GM12878 (cell line): ENCODE results near the gene CXCL13. TPM values are rescaled to one million over a fixed set of nuclear protein-coding genes. Genes with fewer than 3 reads are reported as not detected.

Source experiments
- ATAC-seq: fragments of 200-7000 bp; cut with Tn5 transposase; 3 replicates; pipeline ENCODE4 v1.9.1; 2020; ENCODE audit warnings: mild to moderate bottlenecking, moderate library complexity
- BruUV-seq: library from RNA; stranded (reverse); fragments of 400-500 nt; replicated peaks from 2 replicates; lab custom pipeline; 2021; lab: Mats Ljungman, UMichigan
- CTCF ChIA-PET: fragments of 300-600 bp; sonication (Branson Sonifier 250); formaldehyde crosslinking; extraction: SDS; loops from one replicate; lab custom pipeline; 2021; ENCODE audit warnings: inconsistent platforms; lab: Yijun Ruan, JAX
- POLR2A ChIA-PET: fragments of 350-600 bp; formaldehyde crosslinking; extraction: SDS; loops from one replicate; lab custom pipeline; 2021; ENCODE audit warnings: inconsistent platforms; lab: Charles Lee
- RAD21 ChIA-PET: fragments of 300-600 bp; sonication (Branson Sonifier 250); formaldehyde crosslinking; loops from one replicate; lab custom pipeline; 2023; ENCODE audit warnings: antibody characterized with exemption; ENCODE audit not compliant: unreplicated experiment; lab: Charles Lee
- SMC1A ChIA-PET: fragments of 300-600 bp; sonication (Branson Sonifier 250); formaldehyde crosslinking; loops from one replicate; lab custom pipeline; 2023; ENCODE audit not compliant: unreplicated experiment, uncharacterized antibody; lab: Charles Lee
- DNase-seq: peaks from one replicate; pipeline ENCODE4 v3.0.0-alpha.2; 2011; ENCODE audit warnings: low read depth, low spot score
- FAIRE-seq: peaks from 3 replicates; lab custom pipeline; 2011; peaks lifted over from hg19 to GRCh38; lab: Jason Lieb, UNC
- H2AFZ ChIP-seq: 2 replicates; pipeline ENCODE4 v1.6.0; 2011; ENCODE audit warnings: low read depth, low read length, control low read depth; ENCODE audit not compliant: control insufficient read depth
- H3K27ac ChIP-seq: 2 replicates; pipeline ENCODE4 v1.5.1; 2011; ENCODE audit warnings: control low read depth; ENCODE audit not compliant: control insufficient read depth, insufficient read depth
- H3K27me3 ChIP-seq, 2 experiments: replicated peaks in 1 of 2; 2 replicates each; pipeline versions ENCODE4 v1.6.0 to v1.6.1; 2011; ENCODE audit warnings: low read length in 1 of 2; ENCODE audit not compliant: control insufficient read depth in 2 of 2, insufficient read depth in 2 of 2
- H3K36me3 ChIP-seq, 2 experiments: 2 replicates each; pipeline ENCODE4 v1.5.1; 2011; ENCODE audit warnings: low read length in 1 of 2; ENCODE audit not compliant: control insufficient read depth in 2 of 2, insufficient read depth in 2 of 2
- H3K4me1 ChIP-seq: 2 replicates; pipeline ENCODE4 v1.6.1; 2011; ENCODE audit warnings: mild to moderate bottlenecking, low read length, moderate library complexity, mixed read lengths; ENCODE audit not compliant: control insufficient read depth, insufficient read depth
- H3K4me2 ChIP-seq: 2 replicates; pipeline ENCODE4 v1.6.0; 2011; ENCODE audit warnings: control low read depth; ENCODE audit not compliant: control insufficient read depth, insufficient read depth
- H3K4me3 ChIP-seq: fragments of 200-600 bp; sonication (generic); 2 replicates; pipeline ENCODE4 v1.5.1; 2016
- H3K79me2 ChIP-seq: 2 replicates; pipeline ENCODE4 v1.6.0; 2011; ENCODE audit warnings: low read length; ENCODE audit not compliant: control insufficient read depth, insufficient read depth
- H3K9ac ChIP-seq: 2 replicates; pipeline ENCODE4 v1.8.0; 2011; ENCODE audit warnings: low read length, control low read depth, mixed read lengths; ENCODE audit not compliant: control insufficient read depth, insufficient read depth
- H3K9me3 ChIP-seq: replicated peaks from 3 replicates; pipeline ENCODE4 v1.5.1; 2011; ENCODE audit warnings: mild to moderate bottlenecking, low read length; ENCODE audit not compliant: control insufficient read depth, insufficient read depth
- H4K20me1 ChIP-seq: 2 replicates; pipeline ENCODE4 v1.6.0; 2011; ENCODE audit not compliant: control insufficient read depth, insufficient read depth
- ATF7 ChIP-seq: fragments of 450-650 bp; IDR thresholded peaks from 2 replicates; pipeline ENCODE4 v1.6.1; 2016; ENCODE audit warnings: low read depth, mild to moderate bottlenecking
- DPF2 ChIP-seq: fragments of 450-650 bp; IDR thresholded peaks from 2 replicates; pipeline ENCODE4 v1.6.1; 2017; ENCODE audit warnings: mild to moderate bottlenecking
- E2F4 ChIP-seq: IDR thresholded peaks from 2 replicates; pipeline ENCODE4 v1.6.1; 2012; ENCODE audit warnings: low read depth, low read length, improper control_type of control experiment
- GATAD2B ChIP-seq: fragments of 450-650 bp; conservative IDR thresholded peaks from 2 replicates; pipeline ENCODE4 v1.6.1; 2017; ENCODE audit warnings: low read depth, mild to moderate bottlenecking, moderate library complexity
- KDM1A ChIP-seq: fragments of 200-600 bp; sonication (generic); IDR thresholded peaks from 2 replicates; pipeline ENCODE4 v1.6.1; 2016; ENCODE audit warnings: borderline replicate concordance
- MEF2B ChIP-seq: fragments of 450-650 bp; IDR thresholded peaks from 2 replicates; pipeline ENCODE4 v1.6.1; 2018; ENCODE audit warnings: mild to moderate bottlenecking, moderate library complexity; ENCODE audit not compliant: partially characterized antibody, poor library complexity, severe bottlenecking
- MTA2 ChIP-seq: fragments of 450-650 bp; IDR thresholded peaks from 2 replicates; pipeline ENCODE4 v1.6.1; 2016; ENCODE audit warnings: low read depth, mild to moderate bottlenecking, moderate library complexity
- MYC ChIP-seq: IDR thresholded peaks from 2 replicates; pipeline ENCODE4 v1.6.1; 2011; ENCODE audit warnings: mild to moderate bottlenecking, low read length, moderate library complexity, inconsistent platforms; ENCODE audit not compliant: insufficient read depth, insufficient replicate concordance, insufficient read length, severe bottlenecking
- NBN ChIP-seq: fragments of 450-650 bp; IDR thresholded peaks from 2 replicates; pipeline ENCODE4 v1.6.1; 2016
- RELA ChIP-seq: fragments of 450-650 bp; IDR thresholded peaks from 2 replicates; pipeline ENCODE4 v1.8.0; 2014; ENCODE audit warnings: borderline replicate concordance; ENCODE audit not compliant: partially characterized antibody
- RFX5 ChIP-seq: IDR thresholded peaks from 2 replicates; pipeline ENCODE4 v1.6.1; 2011; ENCODE audit warnings: low read depth, low read length, improper control_type of control experiment
- TARDBP ChIP-seq: IDR thresholded peaks from 2 replicates; pipeline ENCODE4 v1.6.1; 2016; ENCODE audit warnings: borderline replicate concordance
- WGBS: methylation state at CpG from one replicate; pipeline ENCODE4 v1.1.6; 2016; ENCODE audit warnings: low lambda C conversion rate; ENCODE audit not compliant: insufficient replicate concordance, insufficient coverage; ENCODE audit errors: missing lambda C conversion rate; 5-methylcytosine and 5-hydroxymethylcytosine counted together
- in situ Hi-C: fragments of 300-500 bp; cut with MboI; formaldehyde crosslinking; loops from 9 replicates; pipeline ENCODE4 v1.14.3; 2018; ENCODE audit warnings: mixed read lengths
- intact Hi-C: fragments of 100-400 bp; cut with micrococcal nuclease; formaldehyde crosslinking; loops from one replicate; pipeline ENCODE4 v1.14.2; 2022; ENCODE audit not compliant: unreplicated experiment
- polyA plus RNA-seq, 11 experiments: library from polyadenylated mRNA; depleted of rRNA in 4 of 11; unstranded in 6 of 11; stranded (reverse) in 5 of 11; fragments of >200 nt; fragmentation: Nextera tagmentation in 4 of 11; fragmentation: Illumina TruSeq in 1 of 11; extraction: Ambion mirVana in 4 of 11; extraction: Trizol in 1 of 11; gene quantifications; 1 replicate in 1 of 11; 2 replicates in 10 of 11; pipeline versions ENCODE4 v1.2.1 to v1.2.3, GENCODE V29; 2011 to 2016; ENCODE audit warnings: inconsistent platforms in 2 of 11, missing spikeins in 2 of 11, low read depth in 1 of 11
- total RNA-seq, 4 experiments: library from RNA; depleted of rRNA in 3 of 4; stranded (reverse); fragments of >200 nt in 3 of 4; fragmentation: Illumina TruSeq in 1 of 4; extraction: Trizol in 1 of 4; gene quantifications; 2 replicates each; pipeline versions ENCODE4 v1.2.1 to v1.2.3, GENCODE V29; 2013 to 2021

CXCL13 gene
- total and polyA plus RNA-seq, 10 of the 15 experiments (the other 5 are each of a cell fraction or from before 2014, with no cell fraction given) = 0.05 to 0.16 TPM; not detected in 8

DNA sequence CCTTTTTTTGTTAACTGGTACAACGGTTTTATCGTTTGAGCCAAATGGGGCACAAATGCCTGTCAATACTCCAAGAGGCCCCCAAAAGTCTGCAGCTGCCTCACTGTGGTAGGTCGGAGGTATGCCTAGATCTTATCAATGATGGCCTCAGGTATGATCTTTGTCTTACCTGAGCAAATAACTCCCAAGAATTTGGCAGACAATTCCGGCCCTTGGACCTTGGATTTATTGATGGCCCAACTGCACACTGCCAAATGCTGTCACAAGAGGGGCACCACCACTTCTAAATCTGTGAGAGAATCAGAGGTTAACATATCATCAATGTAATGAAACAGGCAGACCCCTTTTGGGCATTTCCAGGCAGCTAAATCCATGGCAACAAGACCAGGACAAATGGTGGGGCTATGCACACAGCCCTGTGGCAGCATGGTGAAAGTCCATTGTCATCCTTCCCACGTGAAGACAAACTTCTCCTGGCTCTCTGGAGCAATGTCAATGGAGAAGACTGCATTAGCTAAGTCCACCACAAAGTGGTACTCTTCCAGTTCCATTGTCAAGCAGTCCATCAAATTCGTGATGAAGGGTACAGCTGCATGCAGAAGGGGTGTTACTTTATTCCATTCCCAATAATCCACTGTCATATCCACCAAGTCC, 28.6 kb downstream of the CXCL13 start:
- in situ Hi-C loops = no loop called here

More for the DNA sequence above, 28.6 kb downstream of the CXCL13 start:
- H3K4me1 ChIP-seq = no peaks in the 10 kb centered on the region
- TF ChIP-seq RELA (no peak), ATF7 (no peak), TARDBP (no peak), MEF2B (no peak), MYC (no peak), MTA2 (no peak), E2F4 (no peak), GATAD2B (no peak), DPF2 (no peak), RFX5 (no peak), KDM1A (no peak), NBN (no peak)
- TF ChIP-seq, all 136 proteins: peak for 0
- Histone ChIP-seq H3K27me3 (no peaks in the 10 kb centered on the region), H3K36me3 (no peaks in the 10 kb centered on the region), H3K4me2 (no peak overlapping the region), H2AFZ (no peak overlapping the region), H3K27ac (no peak overlapping the region), H3K4me3 (no peak overlapping the region), H3K79me2 (no peaks in the 10 kb centered on the region), H3K9me3 (no peaks in the 10 kb centered on the region; the same call in 2 of the 3 replicates), H3K9ac (no peak overlapping the region), H4K20me1 (no peaks in the 10 kb centered on the region)
- no TSS peak for BruUV-seq
- ChIA-PET SMC1A (no interaction called here), RAD21 (no interaction called here), POLR2A (no interaction called here), CTCF (no interaction called here)
- intact Hi-C loops = no loop called here
- no peak for DNase-seq
- FAIRE-seq = no peak
- WGBS = 42% methylated on average over 6 of the region's 6 CpGs
- ATAC-seq = no peak
